Colon (tissue), 2 donors: ENCODE results near the gene WDR64.
"Not testable (repeated sequence)": the region's sequence is repeated elsewhere in the genome, so short reads cannot be mapped to it uniquely, and the experiment has no call there.

Experiments
- FAIRE-seq: peaks from 2 replicates; lab custom pipeline; 2012; peaks lifted over from hg19 to GRCh38; lab: Jason Lieb, UNC
- donor health status: control.
- donor health status: control.

Gene WDR64

GRCh38 chr1:241701483-241702295 lies 49.6 kb downstream of the WDR64 start:
- FAIRE-seq, result no peak

DNA sequence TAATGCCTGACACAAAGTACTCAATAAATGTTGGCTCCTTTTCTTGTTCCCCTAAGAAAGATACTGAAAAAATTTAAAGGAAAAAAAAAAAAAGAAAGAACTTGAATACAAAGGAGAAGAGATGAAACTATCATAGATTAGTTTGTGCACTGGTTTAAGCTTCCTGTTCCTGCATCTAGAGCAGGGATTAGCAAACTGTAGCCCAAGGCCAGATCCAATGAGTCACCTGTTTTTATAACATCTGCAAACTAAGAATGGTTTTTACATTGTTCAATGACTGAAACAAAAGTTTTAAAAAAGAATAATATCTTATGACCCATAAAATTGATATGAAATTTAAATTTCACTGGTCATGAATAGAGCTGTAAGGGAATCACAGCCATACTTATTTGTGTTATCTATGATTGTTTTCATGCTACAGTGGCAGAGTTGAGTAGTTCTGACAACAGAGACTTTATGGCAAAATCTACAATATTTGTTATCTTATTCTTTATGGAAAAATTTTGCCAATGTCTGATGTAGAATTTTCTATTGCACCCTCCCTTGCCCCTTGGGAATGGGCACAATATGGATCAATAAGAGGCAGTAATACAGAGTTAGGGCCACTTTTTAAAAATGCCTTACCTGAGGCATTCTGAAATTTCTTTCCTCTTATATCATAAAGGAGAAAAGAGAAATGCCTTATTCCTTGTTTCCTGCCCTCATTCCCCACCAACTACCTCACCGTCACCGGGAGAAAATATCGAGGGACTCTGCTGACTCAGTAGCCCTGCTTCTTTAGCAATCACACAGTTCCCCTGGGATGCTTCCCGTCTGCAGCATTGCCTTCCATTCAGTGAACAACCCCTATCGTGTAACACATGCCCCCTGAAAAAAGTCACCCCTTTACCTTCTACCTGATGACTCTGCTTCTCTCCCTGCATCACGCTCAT lies 50.6 kb downstream of the WDR64 start:
- no peak for FAIRE-seq

DNA sequence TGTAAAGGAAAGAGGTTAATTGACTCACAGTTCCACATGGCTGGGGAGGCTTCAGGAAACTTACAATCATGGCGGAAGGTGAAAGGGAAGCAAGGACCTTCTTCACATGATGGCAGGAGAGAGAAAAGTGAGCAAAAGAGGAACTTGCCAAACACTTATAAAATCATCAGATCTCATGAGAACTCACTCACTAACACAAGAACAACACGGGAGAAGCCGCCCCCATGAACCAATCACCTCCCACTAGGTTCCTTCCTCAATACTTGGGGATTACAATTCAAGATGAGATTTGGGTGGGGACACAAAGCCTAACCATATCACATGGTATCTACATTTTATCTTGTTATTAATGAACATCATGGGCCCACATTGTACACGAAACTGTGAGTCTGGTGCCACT lies 51.7 kb downstream of the WDR64 start:
- FAIRE-seq, result not testable (repeated sequence)

DNA sequence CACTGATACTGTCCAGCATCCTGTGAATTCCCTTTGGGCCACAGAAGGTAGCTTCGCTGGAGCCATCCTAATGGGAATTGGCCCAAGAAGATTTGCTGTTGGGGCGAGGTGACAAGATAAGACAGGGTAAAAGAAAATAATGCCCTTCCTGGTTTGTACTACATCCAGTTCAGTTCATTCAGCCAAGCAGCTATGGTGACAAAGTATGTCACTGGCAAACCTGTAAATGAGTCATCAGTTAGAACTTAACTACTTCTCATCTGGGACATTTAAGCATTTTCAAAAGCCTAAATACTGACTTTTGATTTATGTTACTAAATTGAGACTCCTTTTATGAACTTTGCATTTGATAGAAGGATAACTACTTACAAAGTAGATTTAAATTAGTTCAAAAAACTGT lies 54.2 kb downstream of the WDR64 start:
- no peak for FAIRE-seq

GRCh38 chr1:241706967-241707366 lies 54.9 kb downstream of the WDR64 start:
- FAIRE-seq, result no peak

DNA sequence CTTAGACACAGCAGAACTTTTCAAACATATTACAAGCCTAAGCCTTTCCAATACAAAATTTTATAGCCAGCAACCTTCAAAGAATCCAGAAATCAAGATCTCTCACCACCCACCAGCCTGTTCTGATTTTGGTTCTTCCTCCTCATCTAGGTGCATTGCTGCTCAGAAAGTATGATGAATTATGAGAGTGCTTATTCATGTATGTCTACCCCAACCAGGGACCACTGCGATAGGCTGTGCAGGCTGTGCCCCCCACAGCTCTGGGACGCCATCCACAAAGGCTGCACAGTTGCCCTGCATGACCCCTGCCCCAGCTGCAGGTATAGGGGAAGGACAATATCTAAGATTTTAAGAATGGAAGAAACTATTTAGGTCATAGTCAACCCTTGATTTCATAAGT lies 55.4 kb downstream of the WDR64 start:
- no peak for FAIRE-seq

GRCh38 chr1:241711326-241711725 lies 59.2 kb downstream of the WDR64 start:
- no peak for FAIRE-seq

DNA sequence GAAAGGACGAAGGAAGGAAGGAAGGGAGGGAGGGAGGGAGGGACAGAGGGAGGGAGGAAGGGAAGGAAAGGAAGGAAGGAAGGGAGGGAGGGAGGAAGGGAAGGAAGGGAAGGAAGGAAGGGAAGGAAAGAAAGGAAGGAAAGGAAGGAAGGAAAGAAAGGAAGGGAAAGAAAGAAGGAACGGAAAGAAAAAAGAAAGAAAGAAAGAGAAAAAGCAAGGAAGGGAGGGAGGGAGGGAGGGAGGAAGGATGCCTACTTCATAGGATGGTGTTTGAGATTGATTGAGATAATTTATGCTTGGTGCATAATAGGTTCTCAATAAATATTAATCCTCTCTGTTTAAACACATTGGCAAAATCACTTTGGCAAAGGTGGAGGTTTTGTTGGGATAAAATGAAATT lies 61.2 kb downstream of the WDR64 start:
- FAIRE-seq, result no peak

- FAIRE-seq, result no peak
Measured at GRCh38 chr1:241714321-241715218, 62.5 kb downstream of the WDR64 start.

DNA sequence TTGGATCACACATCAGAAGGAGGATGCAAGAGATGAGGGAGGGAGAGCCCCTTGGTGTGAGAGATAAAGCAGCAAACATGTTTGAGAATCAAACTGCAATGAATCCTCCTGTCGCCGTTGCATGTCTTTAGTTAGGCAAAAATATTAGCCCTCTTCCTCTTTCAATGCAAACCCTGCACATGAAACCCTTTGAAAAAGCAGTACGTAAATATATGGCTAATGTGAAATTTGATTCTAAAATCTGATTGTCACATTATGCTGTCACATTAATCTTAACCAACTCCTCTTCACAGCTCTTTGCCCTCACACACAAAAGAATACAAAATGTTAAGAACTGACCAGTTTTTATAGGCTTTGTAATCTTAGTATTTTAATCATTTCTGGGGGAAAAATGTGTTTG lies 63.4 kb downstream of the WDR64 start:
- no peak for FAIRE-seq

GRCh38 chr1:241715956-241716355 lies 63.9 kb downstream of the WDR64 start:
- no peak for FAIRE-seq

- no peak for FAIRE-seq
Measured at GRCh38 chr1:241716915-241717656, 65.0 kb downstream of the WDR64 start.

DNA sequence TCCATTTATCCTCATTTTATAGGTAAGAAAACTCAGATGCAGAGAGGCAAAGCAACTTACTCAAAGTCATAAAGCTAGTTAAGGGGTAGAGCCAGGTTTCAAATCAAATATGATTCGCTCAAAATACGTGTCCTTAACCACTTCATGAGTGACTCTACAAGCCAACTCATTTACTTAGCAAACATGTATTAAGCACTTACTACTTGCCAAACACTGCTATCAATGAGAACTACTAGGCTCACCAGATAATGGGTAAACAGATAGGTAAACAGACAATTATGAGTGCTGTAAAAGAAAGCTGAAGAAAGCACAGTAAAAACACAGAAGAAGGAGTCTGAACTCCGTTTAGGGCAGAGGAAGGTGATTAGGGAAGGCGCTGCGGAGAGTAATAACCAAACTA lies 65.9 kb downstream of the WDR64 start:
- FAIRE-seq, result no peak

GRCh38 chr1:241721011-241721410 lies 68.9 kb downstream of the WDR64 start:
- FAIRE-seq, result no peak

DNA sequence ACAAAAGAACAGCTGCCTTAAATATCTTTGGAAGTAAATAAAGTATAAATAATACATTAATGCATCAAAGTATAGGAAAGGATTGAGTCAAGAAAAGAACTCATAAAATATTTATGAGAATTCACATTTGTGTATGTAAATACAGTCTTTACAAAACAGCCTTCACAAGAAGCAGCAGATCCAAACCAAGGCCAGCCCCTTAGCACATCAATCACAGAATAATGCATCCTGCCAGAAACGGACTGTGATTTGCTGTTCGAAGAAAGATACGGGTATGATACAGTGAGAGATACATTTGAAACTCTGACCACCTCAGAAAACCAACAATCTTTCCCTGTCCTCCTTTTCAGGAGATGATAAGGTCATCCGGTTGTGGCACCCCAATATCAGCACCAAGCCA lies 70.9 kb downstream of the WDR64 start:
- no peak for FAIRE-seq

GRCh38 chr1:241724741-241725356 lies 72.8 kb downstream of the WDR64 start:
- FAIRE-seq, result no peak

GRCh38 chr1:241730031-241730430 lies 78.0 kb downstream of the WDR64 start:
- FAIRE-seq, result no peak

GRCh38 chr1:241733899-241734298 lies 81.8 kb downstream of the WDR64 start:
- FAIRE-seq, result no peak

GRCh38 chr1:241734533-241734932 lies 82.5 kb downstream of the WDR64 start:
- no peak for FAIRE-seq

- not testable (repeated sequence) for FAIRE-seq
Measured at GRCh38 chr1:241735493-241735926, 83.4 kb downstream of the WDR64 start.

GRCh38 chr1:241736387-241736786 lies 84.3 kb downstream of the WDR64 start:
- no peak for FAIRE-seq
